HepG2 (cell line): ENCODE measurements around the gene AGAP1.

Experiments
- JUN ChIP-seq: sonication (generic); formaldehyde crosslinking; IDR thresholded peaks from 2 replicates; pipeline ENCODE4 v1.4.0; 2020; ENCODE audit warnings: mild to moderate bottlenecking, missing genetic modification reagents
- MAX ChIP-seq: IDR thresholded peaks from 2 replicates; pipeline ENCODE4 v1.6.1; 2012; ENCODE audit warnings: inconsistent platforms
- ZNF775 ChIP-seq: sonication (generic); formaldehyde crosslinking; IDR thresholded peaks from 2 replicates; pipeline ENCODE4 v1.4.0; 2020; ENCODE audit warnings: missing genetic modification reagents, mild to moderate bottlenecking, moderate library complexity, borderline replicate concordance

- TF ChIP-seq ZNF775, result no peak
- TF ChIP-seq JUN (CRISPR knock-in tag), result no peak
- no peak for TF ChIP-seq MAX
Observed at GRCh38 chr2:235981631-235982030, 487.8 kb downstream of the AGAP1 start.
